Measurements from ENCODE around the gene STS. TPM values are rescaled to one million over a fixed set of nuclear protein-coding genes. Genes with fewer than 3 reads are reported as not detected.
A peak's percentile ranks its signal among the peaks of the same experiment; 100 is the strongest.

The STS gene
- total and polyA plus RNA-seq, 2 of the 4 experiments (the other 2 are of a cell fraction) = 2.6 to 3.4 TPM

DNA sequence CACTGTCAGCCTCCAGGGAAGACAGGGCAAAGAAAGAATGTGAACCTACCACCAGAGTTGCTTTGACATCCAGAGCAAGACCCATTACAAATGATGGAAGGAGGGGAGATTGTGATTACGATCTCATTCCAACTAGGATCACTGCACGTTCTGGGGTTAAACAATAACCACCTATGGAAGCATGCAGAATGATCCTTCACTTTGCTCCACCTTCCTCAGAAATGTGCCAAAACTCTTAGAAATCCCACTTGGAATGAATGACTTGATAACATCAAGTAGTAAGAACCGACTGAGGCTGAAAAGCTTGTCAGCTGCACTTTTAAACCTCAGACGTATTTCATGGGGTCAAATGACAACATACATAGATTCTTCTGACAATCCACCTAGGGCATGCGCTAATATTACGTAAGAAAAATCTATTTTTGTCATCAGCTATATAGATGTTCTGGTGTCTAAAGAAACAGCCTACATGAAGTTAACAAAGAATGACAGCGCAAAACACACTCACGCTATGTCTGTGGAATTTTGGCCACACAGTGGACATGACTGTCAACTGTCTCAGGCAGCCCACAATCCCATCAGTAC is 3.5 kb upstream of the STS start:
- Histone ChIP-seq H3K14ac (replicated peaks; ENCODE audit: low read depth, low read length) (no peak overlapping the region), H3K79me1 (ENCODE audit: low read depth in 1 of 2, low read length in 2 of 2) (peaks cover 15 to 49% of the 10 kb centered on the region in 2 experiments; a peak in 3 of 4 replicates), H3K27me3 (ENCODE audit: control insufficient read depth, insufficient read depth, low read length) (no peaks in the 10 kb centered on the region), H3K9me1 (ENCODE audit: insufficient read depth, low read length) (peaks cover 12% of the 10 kb centered on the region), H3K9ac (ENCODE audit: low read depth, low read length) (no peak overlapping the region), H4K20me1 (ENCODE audit: insufficient read depth, low read length) (peaks cover 11% of the 10 kb centered on the region), H3K4me3 (ENCODE audit: insufficient read depth, low read depth, low read length) (no peak overlapping the region), H3K18ac (ENCODE audit: low read depth, low read length) (no peak overlapping the region), H2BK20ac (ENCODE audit: low read depth, low read length) (no peak overlapping the region), H2BK120ac (ENCODE audit: low read depth, low read length) (no peak overlapping the region), H3K56ac (ENCODE audit: extremely low read depth, insufficient read depth, low read length) (no peak overlapping the region), H4K91ac (ENCODE audit: insufficient read depth, low read depth, low read length) (no peak overlapping the region), H2AK9ac (replicated peaks; ENCODE audit: low read depth, low read length, poor library complexity) (no peak overlapping the region), H3K9me3 (ENCODE audit: control insufficient read depth, insufficient read depth, low read length) (no peaks in the 10 kb centered on the region), H3K36me3 (ENCODE audit: control insufficient read depth, insufficient read depth, low read length) (no peaks in the 10 kb centered on the region), H2BK5ac (ENCODE audit: low read depth, low read length, poor library complexity, severe bottlenecking) (no peak overlapping the region), H2BK15ac (ENCODE audit: low read depth, low read length) (no peak overlapping the region), H4K5ac (ENCODE audit: low read depth, low read length) (no peak overlapping the region), H3K4me1 (ENCODE audit: control insufficient read depth, insufficient read depth, low read length) (peaks cover 10% of the 10 kb centered on the region), H3K4me2 (ENCODE audit: low read depth, low read length) (no peak overlapping the region), H2AK5ac (ENCODE audit: low read depth, low read length) (no peak overlapping the region), H2AFZ (replicated peaks; ENCODE audit: low read length, poor library complexity) (no peak overlapping the region), H4K8ac (ENCODE audit: low read depth in 2 of 2, low read length in 2 of 2) (no peak overlapping the region), H3K23ac (ENCODE audit: low read depth, low read length) (no peak overlapping the region), H3K27ac (ENCODE audit: insufficient read depth, low read length) (no peak overlapping the region), H3K4ac (ENCODE audit: low read depth, low read length) (no peak overlapping the region)
- ChIA-PET POLR2A (ENCODE audit: unreplicated experiment) (no interaction called here), CTCF (no interaction called here)
- 0 out of 2 replicates have a peak, but pooled peaks have one; percentile 32 for TF ChIP-seq CEBPB (IDR thresholded peaks at IDR 0.05; ENCODE audit: low read depth, low read length)
- no peak for TF ChIP-seq MAFK (IDR thresholded peaks at IDR 0.05; ENCODE audit: low read depth, low read length)
- TF ChIP-seq SMC3 (IDR thresholded peaks at IDR 0.05; ENCODE audit: low read depth, low read length) = no peak
- TF ChIP-seq CHD1 (IDR thresholded peaks at IDR 0.05; ENCODE audit: low read depth, low read length) = no peak
- TF ChIP-seq BHLHE40 (IDR thresholded peaks at IDR 0.05; ENCODE audit: low read depth, low read length) = no peak
- in situ Hi-C loops (cut with MboI; ENCODE audit: low sequenced_read_pairs) = no loop called here
- ATAC-seq (ENCODE audit: low read depth) = no peak
- no CpG with 5 or more reads among the region's 8 CpGs for WGBS, 2 experiments (ENCODE audit: extremely low coverage in 2 of 2, insufficient read length in 1 of 2)
- dilution Hi-C loops (cut with HindIII; ENCODE audit: low sequenced_read_pairs, unreplicated experiment) = no loop called here
- intact Hi-C loops (cut with micrococcal nuclease) = no loop called here
- DNase-seq = no peak
- no TSS peak for BruUV-seq (replicated peaks)

Measured in IMR-90 (cell line).